Ascending aorta (tissue), 2 donors: ENCODE measurements around the gene RGS1. TPM values are rescaled to one million over a fixed set of nuclear protein-coding genes. Genes with fewer than 3 reads are reported as not detected.
"Not testable (repeated sequence)": the region's sequence is repeated elsewhere in the genome, so short reads cannot be mapped to it uniquely, and the experiment has no call there.

Experiments
- DNase-seq, 2 donors: peaks; one replicate each; pipeline ENCODE4 v3.0.0-alpha.2; 2019; ENCODE audit warnings: low spot score in 2 of 2
- H3K27ac ChIP-seq, 2 donors: fragments of 200-600 bp; sonication (generic); one replicate each; pipeline ENCODE4 v1.5.1; 2016 to 2017; ENCODE audit warnings: mild to moderate bottlenecking in 1 of 2
- H3K27me3 ChIP-seq: fragments of 200-600 bp; sonication (generic); one replicate; pipeline ENCODE4 v1.5.1; 2017
- H3K36me3 ChIP-seq, 2 donors: fragments of 200-600 bp; sonication (generic); one replicate each; pipeline ENCODE4 v1.5.1; 2016
- H3K4me1 ChIP-seq, 2 donors: fragments of 200-600 bp; sonication (generic); one replicate each; pipeline ENCODE4 v1.5.1; 2016 to 2017; ENCODE audit warnings: mild to moderate bottlenecking in 1 of 2
- H3K4me3 ChIP-seq, 2 donors: fragments of 200-600 bp; sonication (generic); one replicate each; pipeline ENCODE4 v1.5.1; 2016 to 2017; ENCODE audit warnings: mild to moderate bottlenecking in 1 of 2
- H3K9me3 ChIP-seq, 2 donors: fragments of 200-600 bp; sonication (generic); one replicate each; pipeline ENCODE4 v1.5.1; 2016
- intact Hi-C: fragments of 100-400 bp; cut with DNase I; formaldehyde crosslinking; loops from one replicate; pipeline ENCODE4 v1.15.1; 2023
- total RNA-seq: library from RNA; depleted of rRNA; stranded (reverse); fragments of >200 nt; gene quantifications from one replicate; pipeline ENCODE4 v1.1.0, GENCODE V29; 2016
- TF ChIP-seq, protein P1 (sequence below), 3 experiments: fragments of 200-600 bp in 2 of 3; fragments of 450-650 bp in 1 of 3; sonication (generic) in 2 of 3; IDR thresholded peaks; one replicate each; pipeline ENCODE4 v1.5.1; 2016 to 2019; ENCODE audit warnings: antibody characterized with exemption in 3 of 3, mild to moderate bottlenecking in 1 of 3, moderate library complexity in 1 of 3

RGS1 gene
- total RNA-seq, 1 donor from 2014 or later = 13.0 TPM

DNA sequence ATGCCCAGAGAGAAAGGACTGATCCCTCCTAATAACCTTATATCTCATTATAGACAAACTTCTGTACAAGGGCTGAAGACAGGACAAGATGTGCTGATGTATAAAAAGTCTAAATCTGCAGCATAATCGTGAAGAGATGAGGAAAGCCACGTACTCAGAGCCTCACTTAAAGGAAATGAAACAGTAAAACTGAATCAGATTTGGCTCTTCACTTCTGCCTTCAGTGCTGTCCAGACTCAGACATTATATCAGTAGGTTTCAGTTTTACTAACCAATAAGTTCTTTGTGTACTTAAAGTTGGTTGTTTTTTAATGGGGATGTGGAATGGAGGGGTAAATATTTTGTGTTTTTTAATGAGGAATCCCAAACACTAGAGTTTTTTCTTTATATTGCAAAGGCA is 45.3 kb upstream of the RGS1 start:
- Histone ChIP-seq H3K36me3 (no peaks in the 10 kb centered on the region), H3K27ac (peak overlapping the region; percentile 4 to 46), H3K27me3 (no peaks in the 10 kb centered on the region), H3K4me3 (no peak overlapping the region), H3K4me1 (peaks cover 0 to 17% of the 10 kb centered on the region in 2 donors), H3K9me3 (no peaks in the 10 kb centered on the region)
- DNase-seq = no peak
- intact Hi-C loops = no loop called here
- TF ChIP-seq, protein P1, sequence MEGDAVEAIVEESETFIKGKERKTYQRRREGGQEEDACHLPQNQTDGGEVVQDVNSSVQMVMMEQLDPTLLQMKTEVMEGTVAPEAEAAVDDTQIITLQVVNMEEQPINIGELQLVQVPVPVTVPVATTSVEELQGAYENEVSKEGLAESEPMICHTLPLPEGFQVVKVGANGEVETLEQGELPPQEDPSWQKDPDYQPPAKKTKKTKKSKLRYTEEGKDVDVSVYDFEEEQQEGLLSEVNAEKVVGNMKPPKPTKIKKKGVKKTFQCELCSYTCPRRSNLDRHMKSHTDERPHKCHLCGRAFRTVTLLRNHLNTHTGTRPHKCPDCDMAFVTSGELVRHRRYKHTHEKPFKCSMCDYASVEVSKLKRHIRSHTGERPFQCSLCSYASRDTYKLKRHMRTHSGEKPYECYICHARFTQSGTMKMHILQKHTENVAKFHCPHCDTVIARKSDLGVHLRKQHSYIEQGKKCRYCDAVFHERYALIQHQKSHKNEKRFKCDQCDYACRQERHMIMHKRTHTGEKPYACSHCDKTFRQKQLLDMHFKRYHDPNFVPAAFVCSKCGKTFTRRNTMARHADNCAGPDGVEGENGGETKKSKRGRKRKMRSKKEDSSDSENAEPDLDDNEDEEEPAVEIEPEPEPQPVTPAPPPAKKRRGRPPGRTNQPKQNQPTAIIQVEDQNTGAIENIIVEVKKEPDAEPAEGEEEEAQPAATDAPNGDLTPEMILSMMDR (IDR thresholded peaks at IDR 0.05) = no peak

DNA sequence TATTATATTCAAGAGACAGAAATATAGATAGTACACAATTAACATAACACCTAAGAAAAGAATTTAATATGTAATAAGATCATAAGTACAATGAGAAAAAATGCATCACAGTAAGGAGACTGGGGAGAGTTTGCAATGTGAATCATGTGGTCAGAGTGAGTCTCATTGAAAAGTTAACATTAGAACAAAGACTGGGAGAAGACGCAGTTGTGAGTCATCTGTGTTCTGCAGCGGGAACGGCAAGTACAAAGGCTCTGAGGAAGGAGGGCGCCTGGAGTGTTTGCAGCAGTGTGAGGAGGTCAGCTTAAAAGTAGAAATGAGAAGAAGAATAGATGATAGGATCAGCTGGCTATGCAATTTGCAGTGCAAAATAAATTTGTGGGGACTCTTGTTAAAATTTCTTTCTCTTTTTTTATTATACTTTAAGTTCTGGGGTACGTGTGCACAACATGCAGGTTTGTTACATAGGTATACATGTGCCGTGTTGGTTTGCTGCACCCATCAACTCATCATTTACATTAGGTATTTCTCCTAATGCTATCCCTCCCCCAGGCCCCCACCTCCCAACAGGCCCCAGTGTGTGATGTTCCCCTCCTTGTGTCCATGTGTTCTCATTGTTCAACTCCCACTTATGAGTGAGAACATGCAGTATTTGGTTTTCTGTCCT is 44.4 kb upstream of the RGS1 start:
- H3K36me3 ChIP-seq, H3K9me3 ChIP-seq, H3K4me3 ChIP-seq, intact Hi-C loops, H3K27me3 ChIP-seq: not testable (repeated sequence)
- Histone ChIP-seq H3K27ac (peak overlapping the region; percentile 14 to 46), H3K4me1 (peaks cover 0 to 14% of the 10 kb centered on the region in 2 donors)
- DNase-seq = peak; percentile 54 to 79

DNA sequence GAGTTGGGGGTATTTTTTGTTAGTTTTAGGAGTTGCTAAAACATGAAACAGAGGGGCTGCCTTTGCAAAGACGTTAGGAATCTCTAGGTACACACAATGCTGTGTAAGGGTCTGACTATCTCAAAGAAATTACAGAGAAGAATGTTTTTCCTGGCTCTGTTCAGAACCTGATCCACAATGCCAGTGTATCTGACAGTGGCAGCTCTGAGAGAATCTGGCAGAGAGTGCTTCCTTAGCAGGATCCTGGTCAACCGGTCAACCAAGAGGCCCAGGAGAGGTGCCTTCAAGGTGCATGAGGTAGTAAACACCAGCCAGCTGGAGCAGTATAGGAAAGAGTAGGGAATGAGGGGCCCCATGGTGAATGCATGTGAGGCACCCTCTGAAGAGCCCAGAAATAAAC is 40.9 kb upstream of the RGS1 start:
- Histone ChIP-seq H3K9me3 (no peaks in the 10 kb centered on the region), H3K27ac (peak overlapping the region; percentile 24 to 29), H3K27me3 (no peaks in the 10 kb centered on the region), H3K4me3 (no peak overlapping the region), H3K36me3 (no peaks in the 10 kb centered on the region), H3K4me1 (peaks cover 12 to 19% of the 10 kb centered on the region in 2 donors)
- intact Hi-C loops = no loop called here
- DNase-seq = no peak
- TF ChIP-seq, protein P1 (IDR thresholded peaks at IDR 0.05) = no peak

DNA sequence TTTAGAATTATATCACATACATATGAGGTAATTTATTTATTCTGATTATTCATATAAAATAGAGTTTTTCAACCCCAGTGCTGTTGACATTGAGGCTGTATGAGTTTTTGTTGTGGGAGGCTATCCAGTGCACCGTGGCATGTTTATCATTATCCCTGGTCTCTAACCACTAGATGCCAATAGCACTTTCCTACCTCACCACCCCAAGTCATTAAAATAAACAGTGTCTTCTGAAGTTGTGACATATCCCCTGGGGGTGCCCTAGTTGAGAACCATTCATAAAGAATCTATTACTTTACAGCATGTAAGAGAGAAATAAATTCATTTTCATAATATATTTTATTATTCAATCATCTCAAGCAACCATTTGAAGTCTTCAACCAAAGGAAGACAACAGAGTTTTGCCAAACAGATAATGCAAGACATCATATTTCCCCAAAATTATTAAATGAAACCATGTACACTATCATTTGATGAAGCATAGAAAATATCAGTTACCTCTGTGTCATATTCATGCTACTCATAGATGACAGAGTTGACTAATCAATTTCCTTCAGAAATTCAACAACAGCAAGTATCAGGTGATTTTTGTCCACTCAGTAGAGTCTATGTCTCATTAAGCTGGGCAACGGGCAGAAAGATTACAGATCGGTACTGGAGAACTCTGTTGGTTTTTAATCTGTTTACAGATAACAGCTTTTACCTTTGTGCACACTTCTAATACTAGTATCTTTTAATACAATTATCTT is 39.5 kb upstream of the RGS1 start:
- Histone ChIP-seq H3K4me3 (no peak overlapping the region), H3K9me3 (no peaks in the 10 kb centered on the region), H3K27ac (no peak overlapping the region), H3K36me3 (no peaks in the 10 kb centered on the region), H3K4me1 (peaks cover 12 to 25% of the 10 kb centered on the region in 2 donors), H3K27me3 (no peaks in the 10 kb centered on the region)
- intact Hi-C loops = no loop called here
- TF ChIP-seq, protein P1 (IDR thresholded peaks at IDR 0.05) = no peak
- DNase-seq = no peak

DNA sequence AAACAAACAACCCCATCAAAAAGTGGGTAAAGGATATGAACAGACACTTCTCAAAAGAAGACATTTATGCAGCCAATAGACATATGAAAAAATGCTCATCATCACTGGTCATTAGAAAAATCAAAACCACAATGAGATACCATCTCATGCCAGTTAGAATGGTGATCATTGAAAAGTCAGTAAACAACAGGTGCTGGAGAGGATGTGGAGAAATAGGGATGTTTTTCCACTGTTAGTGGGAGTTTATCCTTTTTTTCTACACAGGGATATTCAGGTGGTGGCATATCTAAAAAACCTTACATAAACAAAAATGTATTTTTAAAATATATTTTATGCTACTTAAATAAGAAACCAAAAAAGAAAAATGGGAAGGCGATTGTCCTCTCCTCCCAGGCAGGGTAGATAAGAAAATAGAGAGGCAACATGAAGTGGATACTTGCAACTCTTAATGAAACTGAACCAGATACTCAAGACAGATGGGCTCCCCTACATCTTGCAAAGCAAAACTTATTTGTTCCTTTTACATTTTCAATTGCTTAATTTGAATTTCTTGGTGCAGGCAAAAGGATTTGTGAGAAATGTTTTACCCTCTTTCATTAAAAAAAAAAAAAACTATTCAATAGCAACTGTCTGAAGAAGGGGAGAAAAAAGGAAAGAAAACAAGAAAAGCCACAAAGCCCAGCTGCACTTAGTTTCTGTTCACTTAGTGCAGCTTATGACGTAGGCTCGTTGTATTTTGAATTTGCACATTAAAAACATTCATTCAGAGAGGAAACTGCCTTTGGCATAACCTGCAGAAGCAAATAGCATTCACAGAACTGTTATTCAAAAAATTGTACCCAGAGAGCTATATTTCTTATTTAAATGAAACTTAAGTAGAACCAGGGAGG is 36.9 kb upstream of the RGS1 start:
- Histone ChIP-seq H3K4me1 (peaks cover 12 to 25% of the 10 kb centered on the region in 2 donors), H3K9me3 (no peaks in the 10 kb centered on the region), H3K27me3 (no peaks in the 10 kb centered on the region), H3K36me3 (no peaks in the 10 kb centered on the region), H3K27ac (peak overlapping the region; percentile 81 to 90), H3K4me3 (no peak overlapping the region)
- TF ChIP-seq, protein P1 (IDR thresholded peaks at IDR 0.05) = no peak
- intact Hi-C loops = loop anchor here (2.0 kb wide), 2 partner anchors 14 to 20 kb away; no protein-coding TSS in a partner anchor
- no peak for DNase-seq
